Endothelial cell of umbilical vein (primary cell): ENCODE data around the gene CTNND2. TPM values are rescaled to one million over a fixed set of nuclear protein-coding genes. Genes with fewer than 3 reads are reported as not detected.

Source experiments
- BruUV-seq: library from RNA; stranded (reverse); fragments of 400-500 nt; replicated peaks from 2 replicates; lab custom pipeline; 2021; lab: Mats Ljungman, UMichigan
- CTCF ChIA-PET: fragments of 300-600, 350-600 bp; sonication (Branson Sonifier 250); formaldehyde crosslinking; loops from one replicate; lab custom pipeline; 2021; ENCODE audit warnings: antibody characterized with exemption, inconsistent platforms; lab: Charles Lee
- POLR2A ChIA-PET: fragments of 300-600, 350-600 bp; sonication (Branson Sonifier 250); formaldehyde crosslinking; loops from one replicate; lab custom pipeline; 2021; ENCODE audit warnings: antibody characterized with exemption, inconsistent platforms; lab: Charles Lee
- DNase-seq: peaks from one replicate; pipeline ENCODE4 v3.0.0-alpha.2; 2011; ENCODE audit warnings: low read depth, low spot score
- FAIRE-seq: peaks from 2 replicates; lab custom pipeline; 2011; peaks lifted over from hg19 to GRCh38; lab: Jason Lieb, UNC
- H2AFZ ChIP-seq: 2 replicates; pipeline ENCODE4 v1.6.0; 2012; ENCODE audit warnings: low read depth, low read length, control low read depth, inconsistent platforms
- H3K27ac ChIP-seq: 2 replicates; pipeline ENCODE4 v1.5.1; 2011; ENCODE audit warnings: low read depth, mild to moderate bottlenecking, control low read depth, low read length, moderate library complexity; ENCODE audit not compliant: insufficient read depth
- H3K27me3 ChIP-seq, 2 experiments: 2 replicates each; pipeline versions ENCODE4 v1.6.0 to v1.6.1; 2011; ENCODE audit warnings: low read length in 2 of 2, mixed read lengths in 1 of 2; ENCODE audit not compliant: control insufficient read depth in 2 of 2, insufficient read depth in 2 of 2
- H3K36me3 ChIP-seq, 2 experiments: 2 replicates in 1 of 2; 3 replicates in 1 of 2; pipeline ENCODE4 v1.5.1; 2011; ENCODE audit warnings: low read length in 2 of 2, mild to moderate bottlenecking in 1 of 2, moderate library complexity in 1 of 2; ENCODE audit not compliant: control insufficient read depth in 2 of 2, insufficient read depth in 2 of 2; ENCODE audit errors: extremely low read depth in 1 of 2
- H3K4me1 ChIP-seq: 3 replicates; pipeline ENCODE4 v1.5.1; 2011; ENCODE audit warnings: mild to moderate bottlenecking, low read length; ENCODE audit not compliant: control insufficient read depth, insufficient read depth; ENCODE audit errors: extremely low read depth
- H3K4me2 ChIP-seq: 2 replicates; pipeline ENCODE4 v1.6.1; 2011; ENCODE audit warnings: low read length, control low read depth, mixed read lengths; ENCODE audit not compliant: insufficient read depth
- H3K4me3 ChIP-seq, 3 experiments: fragments of 200-600 bp in 1 of 3; sonication (generic), shearing (Covaris generic) in 1 of 3; replicated peaks in 1 of 3; 2 replicates each; pipeline ENCODE4 v1.5.1; 2011 to 2016; ENCODE audit warnings: control low read depth in 3 of 3, low read length in 3 of 3, mild to moderate bottlenecking in 2 of 3, inconsistent platforms in 1 of 3, low read depth in 1 of 3, moderate library complexity in 1 of 3; ENCODE audit not compliant: insufficient read depth in 1 of 3
- H3K79me2 ChIP-seq: 2 replicates; pipeline ENCODE4 v1.6.0; 2012; ENCODE audit warnings: low read length, inconsistent platforms; ENCODE audit not compliant: control insufficient read depth, insufficient read depth
- H3K9ac ChIP-seq: replicated peaks from 2 replicates; pipeline ENCODE3; 2011; ENCODE audit warnings: low read length, control low read depth; ENCODE audit not compliant: insufficient read depth; ENCODE audit errors: extremely low read depth
- H3K9me1 ChIP-seq: replicated peaks from 3 replicates; pipeline ENCODE4 v1.6.0; 2011; ENCODE audit warnings: mild to moderate bottlenecking, low read length; ENCODE audit not compliant: control insufficient read depth, insufficient read depth; ENCODE audit errors: extremely low read depth
- H3K9me3 ChIP-seq: replicated peaks from 2 replicates; pipeline ENCODE4 v1.5.1; 2012; ENCODE audit warnings: low read length, inconsistent platforms; ENCODE audit not compliant: control insufficient read depth, insufficient read depth
- H4K20me1 ChIP-seq: replicated peaks from 2 replicates; pipeline ENCODE3; 2011; ENCODE audit warnings: mild to moderate bottlenecking, low read length; ENCODE audit not compliant: control insufficient read depth, insufficient read depth; ENCODE audit errors: extremely low read depth
- EZH2 ChIP-seq: IDR thresholded peaks from 2 replicates; pipeline ENCODE4 v1.6.1; 2012; ENCODE audit warnings: borderline replicate concordance, low read depth, mild to moderate bottlenecking, moderate library complexity, low read length, inconsistent platforms; ENCODE audit not compliant: severe bottlenecking
- FOS ChIP-seq: IDR thresholded peaks from 2 replicates; pipeline ENCODE4 v1.6.1; 2011; ENCODE audit warnings: mild to moderate bottlenecking, low read length, moderate library complexity, borderline replicate concordance; ENCODE audit not compliant: insufficient read depth
- GATA2 ChIP-seq: IDR thresholded peaks from 2 replicates; pipeline ENCODE4 v1.7.0; 2011; ENCODE audit warnings: low read depth, mild to moderate bottlenecking, moderate library complexity, mixed read lengths, low read length; ENCODE audit not compliant: insufficient read length, insufficient read depth
- JUN ChIP-seq: IDR thresholded peaks from 2 replicates; pipeline ENCODE4 v1.6.1; 2011; ENCODE audit warnings: borderline replicate concordance, low read depth; ENCODE audit not compliant: insufficient read length, insufficient read depth
- MYC ChIP-seq: IDR thresholded peaks from one replicate; pipeline ENCODE4 v1.6.1; 2011; ENCODE audit warnings: mild to moderate bottlenecking, low read depth, low read length
- POLR2A ChIP-seq: IDR thresholded peaks from 2 replicates; pipeline ENCODE4 v1.6.1; 2012; ENCODE audit warnings: low read depth, mild to moderate bottlenecking, control low read depth, low read length
- POLR2AphosphoS5 ChIP-seq: IDR thresholded peaks from 2 replicates; pipeline ENCODE4 v1.6.1; 2012; ENCODE audit warnings: low read depth, mild to moderate bottlenecking, control low read depth, low read length, moderate library complexity; ENCODE audit not compliant: insufficient read depth
- dilution Hi-C: fragments of 300-500 bp; cut with MboI; formaldehyde crosslinking; loops from one replicate; pipeline ENCODE4 v1.15.0; 2019; ENCODE audit warnings: low sequenced_read_pairs; ENCODE audit not compliant: extremely low pct_ligation_motif_present
- intact Hi-C: fragments of 100-400 bp; cut with micrococcal nuclease; formaldehyde crosslinking; loops from one replicate; pipeline ENCODE4 v1.10.0; 2022
- polyA plus RNA-seq, 4 experiments: library from polyadenylated mRNA; depleted of rRNA in 3 of 4; stranded (reverse) in 3 of 4; unstranded in 1 of 4; fragments of >200 nt; gene quantifications; 2 replicates each; pipeline versions ENCODE4 v1.2.1 to v1.2.3, GENCODE V29; 2011 to 2012; ENCODE audit warnings: missing spikeins in 1 of 4
- total RNA-seq: library from RNA; stranded (reverse); gene quantifications from 2 replicates; pipeline ENCODE4 v1.2.3, GENCODE V29; 2021
- TF ChIP-seq, protein P1 (sequence below), 2 donors: IDR thresholded peaks; 1 replicate in 1 of 2; 2 replicates in 1 of 2; pipeline ENCODE4 v1.5.1; 2011; ENCODE audit warnings: low read length in 2 of 2, mild to moderate bottlenecking in 2 of 2, moderate library complexity in 2 of 2, control low read depth in 1 of 2, inconsistent platforms in 1 of 2, low read depth in 1 of 2; ENCODE audit not compliant: insufficient read depth in 1 of 2; ENCODE audit errors: extremely low read depth in 1 of 2
- TF ChIP-seq, protein P2 (sequence below): IDR thresholded peaks from 2 replicates; pipeline ENCODE4 v1.6.1; 2011; ENCODE audit not compliant: insufficient read depth, insufficient read length

CTNND2 gene
- total and polyA plus RNA-seq, 2 donors (not counting 3 experiments of a cell fraction or from before 2014, with no cell fraction given) = not detected

DNA sequence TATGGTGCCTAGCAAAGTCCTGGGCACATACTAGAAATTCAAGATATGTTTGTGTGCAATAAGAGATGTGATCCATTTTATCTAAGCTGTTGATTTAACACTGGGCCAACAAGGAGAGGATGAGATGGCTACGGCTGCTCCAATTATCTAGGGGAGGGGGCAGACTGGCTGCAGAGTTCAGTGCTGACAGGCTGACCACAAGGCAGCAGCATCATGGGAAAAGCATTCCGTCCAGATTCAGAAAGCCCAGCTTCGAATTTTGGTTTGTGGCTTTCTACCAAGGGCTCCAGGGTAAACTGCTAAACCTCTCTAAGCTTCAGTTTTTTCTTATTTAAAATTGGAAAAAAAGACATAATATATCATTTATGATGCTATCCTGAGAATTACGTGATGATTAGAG lies 758.1 kb downstream of the CTNND2 start:
- POLR2A ChIA-PET = no interaction called here
- no peak for DNase-seq

DNA sequence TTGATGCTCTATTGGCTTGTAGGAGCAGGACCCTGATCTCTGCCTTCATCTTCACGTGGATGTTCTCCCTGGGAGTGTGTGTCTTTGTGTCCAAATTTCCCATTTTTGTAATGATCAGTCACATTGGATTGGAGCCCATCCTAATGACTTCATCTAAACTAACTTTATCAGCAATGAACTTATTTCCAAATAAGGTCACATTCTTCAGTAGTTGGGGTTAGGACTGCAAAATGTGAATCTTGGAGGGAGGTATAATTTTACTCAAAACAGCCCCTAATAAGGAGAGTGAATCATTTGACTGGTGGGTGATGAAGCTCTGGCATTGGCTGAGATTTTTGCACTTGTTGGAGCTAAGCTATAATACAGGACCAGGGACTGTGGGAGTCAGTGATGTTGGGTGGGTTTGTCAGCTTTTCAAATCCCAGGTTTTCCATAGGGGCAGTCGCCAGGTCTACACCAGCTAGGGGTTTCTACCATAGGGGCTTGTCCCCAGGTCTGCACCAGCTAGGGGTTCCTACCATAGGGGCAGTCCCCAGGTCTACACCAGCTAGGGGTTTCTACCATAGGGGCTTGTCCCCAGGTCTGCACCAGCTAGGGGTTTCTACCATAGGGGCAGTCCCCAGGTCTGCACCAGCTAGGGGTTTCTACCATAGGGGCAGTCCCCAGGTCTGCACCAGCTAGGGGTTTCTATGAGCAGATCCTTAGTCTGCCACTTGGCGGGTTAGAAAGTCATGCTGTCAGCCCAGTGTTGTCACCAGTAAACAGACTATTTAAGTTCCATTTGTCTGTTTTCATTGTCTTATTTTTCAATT lies 760.6 kb downstream of the CTNND2 start:
- no peak for FAIRE-seq
- CTCF ChIA-PET = no interaction called here
- TF ChIP-seq MYC (no peak), JUN (no peak), FOS (no peak), POLR2AphosphoS5 (no peak), POLR2A (no peak), GATA2 (no peak), EZH2 (no peak)
- TF ChIP-seq, protein P1, sequence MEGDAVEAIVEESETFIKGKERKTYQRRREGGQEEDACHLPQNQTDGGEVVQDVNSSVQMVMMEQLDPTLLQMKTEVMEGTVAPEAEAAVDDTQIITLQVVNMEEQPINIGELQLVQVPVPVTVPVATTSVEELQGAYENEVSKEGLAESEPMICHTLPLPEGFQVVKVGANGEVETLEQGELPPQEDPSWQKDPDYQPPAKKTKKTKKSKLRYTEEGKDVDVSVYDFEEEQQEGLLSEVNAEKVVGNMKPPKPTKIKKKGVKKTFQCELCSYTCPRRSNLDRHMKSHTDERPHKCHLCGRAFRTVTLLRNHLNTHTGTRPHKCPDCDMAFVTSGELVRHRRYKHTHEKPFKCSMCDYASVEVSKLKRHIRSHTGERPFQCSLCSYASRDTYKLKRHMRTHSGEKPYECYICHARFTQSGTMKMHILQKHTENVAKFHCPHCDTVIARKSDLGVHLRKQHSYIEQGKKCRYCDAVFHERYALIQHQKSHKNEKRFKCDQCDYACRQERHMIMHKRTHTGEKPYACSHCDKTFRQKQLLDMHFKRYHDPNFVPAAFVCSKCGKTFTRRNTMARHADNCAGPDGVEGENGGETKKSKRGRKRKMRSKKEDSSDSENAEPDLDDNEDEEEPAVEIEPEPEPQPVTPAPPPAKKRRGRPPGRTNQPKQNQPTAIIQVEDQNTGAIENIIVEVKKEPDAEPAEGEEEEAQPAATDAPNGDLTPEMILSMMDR (IDR thresholded peaks at IDR 0.05; ENCODE audit: extremely low read depth in 1 of 2, insufficient read depth in 1 of 2, low read depth in 1 of 2, low read length in 2 of 2) = no peak
- TF ChIP-seq, protein P2, sequence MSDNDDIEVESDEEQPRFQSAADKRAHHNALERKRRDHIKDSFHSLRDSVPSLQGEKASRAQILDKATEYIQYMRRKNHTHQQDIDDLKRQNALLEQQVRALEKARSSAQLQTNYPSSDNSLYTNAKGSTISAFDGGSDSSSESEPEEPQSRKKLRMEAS = no peak
- Histone ChIP-seq H3K27me3 (no peaks in the 10 kb centered on the region), H3K79me2 (no peaks in the 10 kb centered on the region), H3K9ac (no peak overlapping the region), H3K4me1 (no peaks in the 10 kb centered on the region), H3K4me3 (no peak overlapping the region), H3K36me3 (no peaks in the 10 kb centered on the region), H3K4me2 (no peak overlapping the region), H2AFZ (no peak overlapping the region), H3K9me1 (no peaks in the 10 kb centered on the region), H4K20me1 (no peaks in the 10 kb centered on the region), H3K27ac (no peak overlapping the region), H3K9me3 (no peaks in the 10 kb centered on the region)
- no TSS peak for BruUV-seq
- intact Hi-C loops (no loop called here), dilution Hi-C loops (no loop called here)
- POLR2A ChIA-PET = no interaction called here
- no peak for DNase-seq

More for the DNA sequence above, 758.1 kb downstream of the CTNND2 start:
- no peaks in the 10 kb centered on the region for H3K4me1 ChIP-seq
- H3K4me2 ChIP-seq = no peak overlapping the region
- H3K79me2 ChIP-seq = no peaks in the 10 kb centered on the region
- H3K27me3 ChIP-seq = no peaks in the 10 kb centered on the region
- dilution Hi-C loops (no loop called here), intact Hi-C loops (no loop called here)
- no TSS peak for BruUV-seq
- no peak overlapping the region for H3K9ac ChIP-seq
- H3K9me1 ChIP-seq = no peaks in the 10 kb centered on the region
- no peak overlapping the region for H3K27ac ChIP-seq
- no peak overlapping the region for H3K4me3 ChIP-seq
- no peak for FAIRE-seq
- H2AFZ ChIP-seq = no peak overlapping the region
- H3K9me3 ChIP-seq = no peaks in the 10 kb centered on the region
- no peak for TF ChIP-seq POLR2A
- no peaks in the 10 kb centered on the region for H3K36me3 ChIP-seq
- H4K20me1 ChIP-seq = no peaks in the 10 kb centered on the region
- CTCF ChIA-PET = no interaction called here
